ENCODE results near the gene PRSS21.

Gene PRSS21

DNA sequence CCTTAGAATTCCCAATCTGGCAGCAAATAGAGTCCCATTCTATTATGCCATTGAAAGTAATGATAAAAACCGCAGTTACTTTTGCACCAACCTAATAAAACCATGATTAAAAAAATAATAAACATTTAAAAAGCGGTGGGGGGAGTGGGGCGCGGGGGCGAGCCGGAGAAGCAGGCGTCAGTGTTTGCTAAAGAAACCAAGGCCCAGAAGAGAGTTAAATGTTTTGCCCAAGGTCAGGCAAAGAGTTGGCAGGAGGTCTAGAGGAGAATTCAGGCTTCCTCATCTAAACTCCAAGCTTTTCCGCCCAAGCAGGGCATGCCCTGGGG, 50.6 kb downstream of the PRSS21 start:
- DNase-seq (ENCODE audit: low spot score): no peak

DNA sequence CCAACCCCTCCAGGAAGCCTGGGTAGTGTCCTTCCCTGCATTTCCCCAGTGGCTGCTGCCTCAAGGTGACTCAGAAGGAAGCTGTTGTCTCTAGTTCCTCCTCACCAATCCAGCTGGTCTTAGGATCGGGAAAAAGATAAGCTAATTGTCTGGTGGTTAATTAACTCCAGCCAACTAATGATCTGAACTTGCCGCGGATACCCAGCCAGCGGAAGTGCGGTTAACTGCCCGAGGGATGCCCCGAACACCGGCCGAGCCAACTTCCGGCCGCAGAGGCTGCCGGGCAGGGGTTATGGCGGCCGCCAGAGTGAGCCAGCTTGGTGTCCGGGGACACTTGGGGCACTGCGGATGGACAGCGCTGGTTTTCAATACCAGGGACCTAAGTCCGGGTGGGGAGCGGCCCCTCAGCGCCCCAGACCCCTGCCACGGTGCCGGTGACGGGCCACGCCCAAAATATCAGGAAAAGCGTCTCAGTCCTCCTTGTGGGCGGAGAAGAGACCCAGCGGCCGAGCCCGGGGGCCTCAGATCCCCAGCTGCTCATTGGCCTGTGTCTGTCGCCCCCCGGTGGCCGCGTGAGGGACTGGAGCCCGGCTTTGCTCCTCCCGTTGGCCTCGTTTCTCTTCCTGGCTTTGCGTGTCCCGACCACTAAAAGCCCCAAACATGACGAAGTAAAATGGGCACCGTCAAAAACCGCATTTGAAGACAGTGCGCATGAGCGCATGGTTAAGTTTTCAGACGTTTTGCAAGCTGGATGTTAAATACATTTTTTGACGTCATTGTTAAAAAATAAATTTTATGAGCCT, 51.2 kb downstream of the PRSS21 start:
- peak; percentile 97 for DNase-seq (ENCODE audit: low spot score)

All from activated CD4-positive, alpha-beta T cell treated with anti-CD3 and anti-CD28 coated beads, Interleukin-2, Interleukin-4, amounts not matched to agents 100 ng/mL and 50 ng/mL, durations not matched to agents 16 hours and 8 hours (primary cell).